Stimulated activated CD4-positive, alpha-beta T cell treated with anti-CD3 and anti-CD28 coated beads, Interleukin-1b, Interleukin-23, amount 100 ng/mL, for 24 hours (primary cell): ENCODE data around the gene ZNF627.
"Not testable (repeated sequence)": the region's sequence is repeated elsewhere in the genome, so short reads cannot be mapped to it uniquely, and the experiment has no call there.

ENCODE experiments used
- DNase-seq, 4 experiments: peaks; one replicate each; pipeline ENCODE4 v3.0.0-alpha.2; 2020; ENCODE audit warnings: low read depth in 4 of 4, low spot score in 1 of 4

Gene ZNF627

GRCh38 chr19:11573763-11574162, 23.5 kb upstream of the ZNF627 start:
- not testable (repeated sequence) for DNase-seq

GRCh38 chr19:11574689-11575088, 22.6 kb upstream of the ZNF627 start:
- no peak for DNase-seq

GRCh38 chr19:11576227-11576626, 21.1 kb upstream of the ZNF627 start:
- no peak for DNase-seq

DNA sequence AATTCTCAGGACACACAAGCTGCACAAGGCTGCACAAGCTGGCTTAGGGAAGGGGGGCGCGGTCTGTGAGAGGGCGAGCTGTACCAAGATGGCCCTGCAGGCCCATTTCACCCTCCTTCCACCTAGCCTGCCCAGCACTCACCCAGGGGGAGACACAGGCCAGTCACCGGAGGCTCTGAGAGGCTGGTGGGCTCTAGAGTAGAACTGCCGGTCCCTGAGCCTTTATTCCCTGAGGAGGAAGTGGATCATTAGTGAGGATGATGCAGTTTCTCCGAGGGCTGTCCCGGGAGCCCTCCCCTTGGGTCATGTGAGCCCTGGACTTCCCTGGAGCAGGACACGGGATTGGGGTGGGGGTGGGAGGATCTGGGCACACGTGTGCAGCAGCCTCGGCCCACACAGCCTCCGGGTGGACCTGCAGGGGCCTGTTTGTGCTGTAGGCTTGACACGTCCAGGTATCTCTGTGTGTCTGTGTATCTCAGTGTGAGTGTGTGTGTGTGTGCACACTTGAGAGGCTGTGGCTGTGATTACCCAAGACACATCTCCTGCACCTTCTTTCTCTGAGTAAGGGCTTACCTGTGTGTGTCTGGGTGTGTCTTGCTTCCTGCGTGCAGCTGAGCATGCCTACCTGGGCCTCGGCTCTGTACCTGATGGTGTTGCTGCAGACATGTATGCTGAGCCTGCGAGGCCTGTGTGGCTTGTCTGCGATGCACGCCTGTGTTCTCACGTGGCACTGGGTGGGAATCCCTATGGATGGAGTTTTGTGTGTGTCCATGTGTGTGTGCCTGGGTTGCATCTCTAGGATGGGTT, 19.6 kb upstream of the ZNF627 start, which contains the start of gene ACP5:
Gene ACP5, minus strand, starts transcription at position 195 of the 807 bp plus-strand sequence. CDS start 328 bp downstream, outside the sequence.
- no peak for DNase-seq

DNA sequence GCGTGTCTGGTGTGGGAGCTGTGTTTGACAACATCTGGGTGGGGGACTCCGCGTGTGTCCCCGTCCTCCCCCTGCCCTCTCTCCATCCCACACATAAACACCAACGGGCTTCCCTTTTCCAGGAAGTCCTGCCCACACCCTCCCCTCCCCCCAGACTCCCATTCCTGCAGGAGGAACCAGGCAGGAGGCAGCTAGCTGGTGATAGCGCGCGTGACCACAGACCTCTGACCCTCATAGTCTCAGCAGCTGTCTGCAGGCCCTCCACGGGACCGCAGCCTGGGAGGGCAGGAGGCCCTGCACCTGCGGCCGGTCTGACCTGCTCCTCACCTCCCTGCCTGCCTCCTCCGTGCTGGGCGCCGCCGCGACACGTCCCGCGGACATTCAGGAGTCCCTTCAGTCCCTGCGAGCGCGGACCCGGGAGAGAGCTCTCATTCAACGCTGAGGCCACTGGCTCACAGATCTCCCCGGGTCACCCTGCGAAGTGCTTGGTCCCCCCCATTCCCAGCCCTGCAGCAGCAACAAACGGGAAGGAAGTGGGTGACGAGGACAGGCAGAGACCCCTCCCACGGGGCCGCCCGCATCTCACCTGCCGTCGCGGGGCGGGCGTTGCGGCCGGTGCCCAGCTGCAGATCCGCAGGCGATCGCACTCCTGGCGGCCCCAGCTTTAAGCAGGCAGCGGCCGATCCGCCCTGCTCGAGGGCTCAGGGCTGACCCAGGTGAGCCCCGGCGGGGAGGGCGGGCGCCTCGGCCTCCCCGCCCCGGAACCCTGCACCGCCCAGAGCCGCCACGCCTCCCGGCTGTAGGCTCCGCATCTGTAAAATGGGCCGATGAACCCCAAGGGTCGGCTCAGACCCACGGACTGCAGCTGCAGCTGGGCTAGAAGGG, 18.8 kb upstream of the ZNF627 start:
- no peak for DNase-seq

DNA sequence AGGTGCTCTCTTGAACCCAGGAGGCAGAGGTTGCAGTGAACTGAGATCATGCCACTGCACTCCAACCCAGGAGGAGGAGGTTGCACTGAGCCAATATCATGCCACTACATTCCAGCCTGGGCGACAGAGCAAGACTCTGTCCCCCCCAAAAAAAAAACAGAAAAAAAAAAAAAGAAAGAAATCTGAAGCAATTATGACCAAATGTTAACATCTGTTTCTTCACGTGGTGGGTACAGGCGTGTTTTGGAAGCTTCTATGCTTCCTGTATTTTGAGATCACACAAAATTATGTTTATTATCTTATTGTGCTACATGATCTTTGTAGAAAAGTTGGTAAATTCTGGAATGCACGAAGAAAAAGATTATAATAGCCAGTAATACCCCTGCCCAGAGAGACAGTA, 17.2 kb upstream of the ZNF627 start:
- no peak for DNase-seq

DNA sequence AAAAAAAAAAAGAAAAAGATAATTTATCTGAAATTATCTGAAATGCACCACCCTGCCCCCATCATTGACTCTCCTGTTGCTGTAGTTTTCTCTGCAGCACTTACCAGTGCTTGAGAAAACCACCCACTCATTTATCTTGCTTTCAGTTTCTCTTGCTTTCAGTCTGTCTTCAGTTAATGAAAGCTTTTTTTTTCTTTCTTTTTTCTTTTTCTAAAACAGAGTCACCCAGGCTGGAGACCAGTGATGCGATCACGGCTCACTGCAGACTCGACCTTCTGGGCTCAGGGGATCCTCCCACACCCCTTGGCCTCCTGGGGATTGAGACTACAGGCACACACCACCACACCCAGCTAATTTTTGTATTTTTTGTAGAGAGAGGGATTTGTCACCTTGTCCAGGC, 15.5 kb upstream of the ZNF627 start:
- DNase-seq, result peak in 1 of 4 experiments; percentile 39

- DNase-seq, result no peak
Measured at GRCh38 chr19:11586331-11586730, 11.0 kb upstream of the ZNF627 start.

DNA sequence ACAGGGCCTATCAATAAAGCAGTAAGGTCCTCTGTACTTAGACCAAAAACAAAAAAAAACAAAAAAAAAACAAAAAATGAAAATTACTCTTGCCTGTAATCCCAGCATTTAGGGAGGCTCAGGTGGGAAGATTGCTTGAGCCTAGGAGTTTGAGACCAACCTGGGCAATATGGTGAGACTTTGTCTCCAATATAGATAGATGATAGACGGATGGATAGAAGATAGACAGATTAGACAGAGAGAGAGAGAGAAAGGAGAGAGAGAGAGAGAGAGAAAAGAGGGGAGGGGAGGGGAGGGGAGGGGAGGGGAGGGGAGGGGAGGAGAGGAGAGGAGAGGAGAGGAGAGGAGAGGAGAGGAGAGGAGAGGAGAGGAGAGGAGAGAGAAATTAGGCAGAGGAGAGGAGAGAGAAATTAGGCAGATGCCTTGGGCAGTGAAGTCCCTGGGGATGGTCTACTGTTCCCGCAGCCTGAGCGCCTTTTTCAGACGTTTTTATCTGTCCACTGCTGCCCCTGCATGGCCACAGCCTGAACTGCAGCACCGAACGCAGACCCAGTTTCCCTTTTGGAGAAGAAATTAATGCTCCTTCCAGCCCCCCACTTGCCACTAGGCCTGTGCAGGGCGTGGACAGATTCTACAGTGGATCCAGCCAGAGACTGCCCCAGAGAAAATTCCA, 9.8 kb upstream of the ZNF627 start:
- peak; percentile 42 to 68 (median 60) for DNase-seq

GRCh38 chr19:11587975-11588631, 9.2 kb upstream of the ZNF627 start:
- DNase-seq, result no peak

DNA sequence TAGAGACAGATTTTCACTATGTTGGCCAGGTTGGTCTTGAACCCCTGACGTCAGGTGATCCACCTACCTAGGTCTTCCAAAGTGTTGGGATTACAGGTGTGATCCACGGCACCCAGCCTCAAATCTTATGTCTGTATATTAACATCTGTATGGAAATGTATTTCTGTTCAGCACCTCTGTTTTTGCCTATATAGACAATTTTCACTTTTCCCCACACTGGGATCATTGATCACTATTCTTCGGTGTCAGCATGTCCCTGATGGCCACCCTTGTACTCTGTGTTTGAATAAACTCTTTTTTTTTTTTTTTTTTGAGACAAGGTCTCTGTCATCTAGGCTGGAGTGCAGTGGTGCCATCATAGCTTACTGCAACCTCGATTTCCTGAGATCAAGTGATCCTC, 3.2 kb upstream of the ZNF627 start:
- no peak for DNase-seq

DNA sequence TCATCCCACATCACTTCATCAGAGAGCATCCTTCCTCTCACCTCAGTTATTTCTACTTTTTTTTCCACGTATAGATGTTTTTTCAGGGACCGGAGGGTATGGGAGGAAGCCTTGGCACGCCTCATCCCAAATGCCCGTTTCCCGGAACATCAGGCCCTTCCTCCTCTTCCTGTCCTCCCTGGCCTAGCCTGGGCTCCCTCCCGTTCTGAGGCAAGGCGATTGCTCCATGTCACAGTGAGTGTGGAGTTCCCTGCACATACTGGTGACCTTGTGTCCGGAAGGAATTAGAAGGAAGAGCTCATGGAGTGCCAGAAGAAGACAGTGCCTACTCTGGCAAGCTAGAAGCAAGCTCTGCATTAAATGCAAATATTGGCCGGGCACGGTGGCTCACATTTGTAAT, 1.1 kb upstream of the ZNF627 start:
- no peak for DNase-seq

DNA sequence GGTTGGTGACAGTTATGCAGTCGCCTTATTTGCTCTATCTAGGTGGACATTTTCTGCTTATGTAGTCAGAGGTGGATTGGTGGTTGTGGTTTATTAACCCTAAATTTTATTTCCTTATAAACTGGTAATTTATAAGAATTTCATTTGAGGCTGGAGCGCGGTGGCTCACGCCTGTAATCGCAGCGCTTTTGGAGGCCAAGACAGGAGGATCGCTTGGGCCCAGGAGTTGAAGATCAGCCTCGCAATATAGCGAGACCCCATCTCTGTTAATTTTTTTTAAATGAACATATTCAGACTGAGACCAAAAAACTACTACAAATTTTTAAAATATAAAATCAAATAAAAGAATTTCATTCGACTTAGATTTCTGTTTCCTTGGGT, 810 bp downstream of the ZNF627 start:
- no peak for DNase-seq

GRCh38 chr19:11598746-11599145, 1.5 kb downstream of the ZNF627 start:
- no peak for DNase-seq

GRCh38 chr19:11599704-11600103, 2.4 kb downstream of the ZNF627 start:
- not testable (repeated sequence) for DNase-seq

GRCh38 chr19:11606484-11606883, 9.2 kb downstream of the ZNF627 start:
- DNase-seq, result no peak

DNA sequence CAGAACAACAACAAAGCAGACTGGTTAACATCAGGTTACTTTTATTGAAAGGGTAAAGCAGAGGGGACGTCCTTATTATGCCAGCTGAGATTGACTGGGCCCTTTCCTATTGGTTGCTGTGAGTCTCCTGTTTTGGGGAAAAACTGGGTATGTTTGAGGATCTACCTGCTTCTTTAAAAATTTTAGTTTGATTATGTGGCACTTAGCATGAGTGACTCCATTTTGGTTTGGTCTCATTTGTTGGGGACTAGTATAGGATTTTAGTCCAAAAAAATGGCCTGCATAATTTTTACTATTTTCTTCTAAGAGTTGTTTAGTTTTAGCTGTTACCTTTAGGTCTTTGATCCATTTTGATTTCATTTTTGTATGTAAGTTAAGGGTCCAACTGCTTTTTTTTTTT, 14.4 kb downstream of the ZNF627 start:
- no peak for DNase-seq

GRCh38 chr19:11612816-11613511, 15.7 kb downstream of the ZNF627 start:
- no peak for DNase-seq

DNA sequence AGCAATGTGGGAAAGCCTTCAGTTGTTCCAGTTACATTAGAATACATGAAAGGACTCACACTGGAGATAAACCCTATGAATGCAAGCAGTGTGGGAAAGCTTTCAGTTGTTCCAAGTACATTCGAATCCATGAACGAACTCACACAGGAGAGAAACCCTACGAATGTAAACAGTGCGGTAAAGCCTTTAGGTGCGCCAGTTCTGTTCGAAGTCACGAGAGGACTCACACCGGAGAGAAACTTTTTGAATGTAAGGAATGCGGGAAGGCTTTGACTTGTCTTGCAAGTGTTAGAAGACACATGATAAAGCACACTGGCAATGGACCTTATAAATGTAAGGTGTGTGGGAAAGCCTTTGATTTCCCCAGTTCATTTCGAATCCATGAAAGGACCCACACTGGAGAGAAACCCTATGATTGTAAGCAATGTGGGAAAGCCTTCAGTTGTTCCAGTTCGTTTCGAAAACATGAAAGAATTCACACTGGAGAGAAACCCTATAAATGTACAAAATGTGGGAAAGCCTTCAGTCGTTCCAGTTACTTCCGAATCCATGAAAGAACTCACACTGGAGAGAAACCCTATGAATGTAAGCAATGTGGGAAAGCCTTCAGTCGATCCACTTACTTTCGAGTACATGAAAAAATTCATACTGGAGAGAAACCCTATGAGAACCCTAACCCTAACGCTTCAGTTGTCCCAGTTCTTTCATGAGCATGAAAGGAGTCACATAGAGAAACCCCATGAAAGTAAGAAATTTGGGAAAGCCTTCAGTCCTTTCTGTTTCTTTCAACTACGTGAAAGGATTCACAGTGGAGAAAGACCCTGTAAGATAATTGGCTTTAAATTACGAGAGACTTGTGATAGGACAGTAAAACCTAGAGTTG, 20.1 kb downstream of the ZNF627 start:
- no peak for DNase-seq
